Spleen (tissue), 11 donors: ENCODE results near the gene CS. TPM values are rescaled to one million over a fixed set of nuclear protein-coding genes. Genes with fewer than 3 reads are reported as not detected.

ENCODE experiments used
- DNase-seq: peaks from one replicate; pipeline ENCODE4 v3.0.0-alpha.2; 2020
- H3K27ac ChIP-seq, 8 donors: fragments of 200-600 bp; sonication (generic) in 7 of 8; 1 replicate in 4 of 8; 2 replicates in 4 of 8; pipeline versions ENCODE4 v1.5.0 to v1.8.0; 2016 to 2021; ENCODE audit warnings: inconsistent platforms in 4 of 8, mild to moderate bottlenecking in 4 of 8, moderate library complexity in 1 of 8
- H3K27me3 ChIP-seq, 7 donors: fragments of 200-600 bp; sonication (generic) in 6 of 7; replicated peaks in 1 of 7; 1 replicate in 4 of 7; 2 replicates in 3 of 7; pipeline versions ENCODE4 v1.5.0 to v1.8.0; 2016 to 2021; ENCODE audit warnings: inconsistent platforms in 3 of 7, mild to moderate bottlenecking in 1 of 7
- H3K36me3 ChIP-seq, 6 donors: fragments of 200-600 bp; sonication (generic) in 5 of 6; 1 replicate in 4 of 6; 2 replicates in 2 of 6; pipeline versions ENCODE4 v1.5.0 to v1.8.0; 2016 to 2021; ENCODE audit warnings: inconsistent platforms in 2 of 6
- H3K4me1 ChIP-seq, 6 donors: fragments of 200-600 bp; sonication (generic) in 5 of 6; 1 replicate in 3 of 6; 2 replicates in 3 of 6; pipeline versions ENCODE4 v1.5.0 to v1.8.0; 2016 to 2021; ENCODE audit warnings: inconsistent platforms in 3 of 6
- H3K4me3 ChIP-seq, 8 donors: fragments of 200-600 bp; sonication (generic) in 7 of 8; 1 replicate in 4 of 8; 2 replicates in 4 of 8; pipeline versions ENCODE4 v1.5.0 to v1.8.0; 2016 to 2021; ENCODE audit warnings: inconsistent platforms in 4 of 8, mild to moderate bottlenecking in 4 of 8, moderate library complexity in 2 of 8
- H3K9me3 ChIP-seq, 8 donors: fragments of 200-600 bp; sonication (generic) in 7 of 8; 1 replicate in 4 of 8; 2 replicates in 4 of 8; pipeline versions ENCODE4 v1.5.0 to v1.8.0; 2016 to 2021; ENCODE audit warnings: inconsistent platforms in 4 of 8
- CTCF ChIP-seq, 11 experiments: fragments of 200-600 bp in 7 of 11; fragments of 450-650 bp in 4 of 11; sonication (generic) in 4 of 11; IDR thresholded peaks in 8 of 11; conservative IDR thresholded peaks in 3 of 11; 1 replicate in 7 of 11; 2 replicates in 4 of 11; pipeline versions ENCODE4 v1.4.0 to v1.8.0; 2016 to 2021; ENCODE audit warnings: antibody characterized with exemption in 11 of 11, inconsistent platforms in 4 of 11, mild to moderate bottlenecking in 1 of 11
- POLR2A ChIP-seq, 3 donors: fragments of 450-650 bp; IDR thresholded peaks; one replicate each; pipeline ENCODE4 v1.5.1; 2017; ENCODE audit warnings: antibody characterized with exemption in 3 of 3, mild to moderate bottlenecking in 1 of 3
- POLR2AphosphoS5 ChIP-seq, 3 donors: sonication (generic); formaldehyde crosslinking; IDR thresholded peaks; one replicate each; pipeline ENCODE4 v1.5.1; 2017; ENCODE audit warnings: antibody characterized with exemption in 3 of 3
- WGBS, 5 donors: extraction: QIAGEN DNeasy Blood & Tissue Kit in 3 of 5; methylation state at CpG; one replicate each; pipeline versions ENCODE4 v1.1.5 to v1.1.7; 2013 to 2018; 5-methylcytosine and 5-hydroxymethylcytosine counted together
- intact Hi-C: fragments of 100-400 bp; cut with DNase I; formaldehyde crosslinking; loops from one replicate; pipeline ENCODE4 v1.15.0; 2023; ENCODE audit warnings: low total_unique reads
- polyA plus RNA-seq, 3 donors: library from polyadenylated mRNA; stranded (reverse); fragments of 200-250 nt; gene quantifications; one replicate each; pipeline ENCODE4 v1.2.1, GENCODE V29; 2013
- total RNA-seq, 7 donors: library from RNA; depleted of rRNA in 3 of 7; stranded (reverse); fragments of >200 nt in 3 of 7; fragmentation: NEBNext Ultra II Directional in 4 of 7; extraction: Animal tissue kit (Norgen Biotek cat#: 25700) in 4 of 7; gene quantifications; one replicate each; pipeline versions ENCODE4 v1.1.0 to v1.2.1, GENCODE V29; 2016 to 2021
- donor health status: healthy with polysubstance abuse.
- donor health status: DM: no; HTN: no; CAD: no; lungs with moderate emphysema.
- donor health status: DM: no; HTN: no; CAD: no.
- donor health status: Bipolar disorder and iron deficiency.
- donor health status: healthy.
- donor health status: DM: no; HTN: no; CAD: no.
- donor health status: DM: yes; HTN: yes; CAD: no.

Gene CS
- total and polyA plus RNA-seq, 10 donors = 35.6 to 141 (median 125) TPM

- peak; percentile 98 for DNase-seq
- H3K9me3 ChIP-seq = no peaks in the 10 kb centered on the region
- peaks cover 37 to 59% (median 51%) of the 10 kb centered on the region in 6 donors for H3K4me1 ChIP-seq
- WGBS, 5 donors = 0 to 1% (median 1%) methylated on average over 14 to 41 of the region's 41 CpGs
- TF ChIP-seq POLR2A (IDR thresholded peaks at IDR 0.05) (no peak), POLR2AphosphoS5 (IDR thresholded peaks at IDR 0.05) (peak; percentile 87 to 93 (median 93)), CTCF (IDR thresholded peaks at IDR 0.05 in 8 of 11, conservative IDR thresholded peaks at IDR 0.05 in 3 of 11) (peak; percentile 88 to 98 (median 96))
- H3K27ac ChIP-seq = peak within 1 kb of the TSS; percentile 58 to 97 (median 94)
- H3K27me3 ChIP-seq = no peaks in the 10 kb centered on the region
- intact Hi-C loops = no loop called here
- peaks cover 0 to 35% (median 7%) of the 10 kb centered on the region in 6 donors for H3K36me3 ChIP-seq
- H3K4me3 ChIP-seq = peak within 1 kb of the TSS; percentile 35 to 86 (median 60)
Measured at GRCh38 chr12:56224102-56224701, 75.9 kb downstream of the CS start, which contains the start of gene NABP2. Gene NABP2 (plus strand): TSS chr12:56224342. CDS start chr12:56224857, 515 bp downstream.

GRCh38 chr12:56223571-56224101 is 76.5 kb downstream of the CS start:
- Histone ChIP-seq H3K9me3 (no peaks in the 10 kb centered on the region), H3K27ac (peak overlapping the region; percentile 53 to 97 (median 94)), H3K36me3 (peaks cover 0 to 32% (median 4%) of the 10 kb centered on the region in 6 donors), H3K4me1 (peaks cover 37 to 64% (median 54%) of the 10 kb centered on the region in 6 donors), H3K4me3 (peak overlapping the region; percentile 35 to 72 (median 60)), H3K27me3 (no peaks in the 10 kb centered on the region)
- WGBS, 5 donors = 20 to 35% (median 26%) methylated on average over 15 of the region's 15 CpGs
- no peak for DNase-seq
- intact Hi-C loops = no loop called here
- TF ChIP-seq CTCF (IDR thresholded peaks at IDR 0.05 in 8 of 11, conservative IDR thresholded peaks at IDR 0.05 in 3 of 11) (no peak), POLR2A (IDR thresholded peaks at IDR 0.05) (no peak), POLR2AphosphoS5 (IDR thresholded peaks at IDR 0.05) (no peak)

GRCh38 chr12:56222531-56222895 is 77.6 kb downstream of the CS start:
- no peak for DNase-seq
- peaks cover 0 to 27% (median 2%) of the 10 kb centered on the region in 6 donors for H3K36me3 ChIP-seq
- no peaks in the 10 kb centered on the region for H3K27me3 ChIP-seq
- WGBS, 5 donors = 4 to 12% (median 6%) methylated on average over 4 of the region's 4 CpGs
- intact Hi-C loops = no loop called here
- H3K27ac ChIP-seq = peak overlapping the region; percentile 92 to 97 (median 96)
- no peaks in the 10 kb centered on the region for H3K9me3 ChIP-seq
- peaks cover 37 to 74% (median 59%) of the 10 kb centered on the region in 6 donors for H3K4me1 ChIP-seq
- TF ChIP-seq CTCF (IDR thresholded peaks at IDR 0.05 in 8 of 11, conservative IDR thresholded peaks at IDR 0.05 in 3 of 11) (no peak), POLR2AphosphoS5 (IDR thresholded peaks at IDR 0.05) (no peak), POLR2A (IDR thresholded peaks at IDR 0.05) (no peak)
- peak overlapping the region; percentile 66 to 86 (median 75) for H3K4me3 ChIP-seq
